ENCODE measurements around the gene ADCY6.
A peak's percentile ranks its signal among the peaks of the same experiment; 100 is the strongest.

The ADCY6 gene

DNA sequence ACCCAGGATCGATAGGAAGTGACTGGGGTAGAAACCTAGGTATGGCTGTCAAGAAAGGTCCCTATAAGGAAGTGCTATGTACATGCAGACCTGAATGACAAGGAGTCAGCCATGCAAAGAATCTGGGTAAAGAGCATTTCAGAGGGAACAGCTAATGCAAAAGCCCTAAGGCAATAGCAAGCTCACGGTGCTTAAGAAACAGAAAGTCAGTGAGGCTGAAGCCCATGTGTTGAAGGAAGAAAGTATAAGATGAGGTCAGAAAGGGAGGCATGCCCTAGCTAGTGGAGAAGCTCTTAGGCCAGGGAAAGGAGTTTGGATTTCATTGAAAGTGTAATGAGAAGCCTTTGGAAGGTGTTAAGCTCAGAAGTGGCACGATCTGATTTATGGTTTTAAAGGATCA is 6.0 kb upstream of the ADCY6 start:
- no peak overlapping the region for H3K27ac Mint-ChIP-seq
- DNase-seq = no peak
- TF ChIP-seq, protein P1, sequence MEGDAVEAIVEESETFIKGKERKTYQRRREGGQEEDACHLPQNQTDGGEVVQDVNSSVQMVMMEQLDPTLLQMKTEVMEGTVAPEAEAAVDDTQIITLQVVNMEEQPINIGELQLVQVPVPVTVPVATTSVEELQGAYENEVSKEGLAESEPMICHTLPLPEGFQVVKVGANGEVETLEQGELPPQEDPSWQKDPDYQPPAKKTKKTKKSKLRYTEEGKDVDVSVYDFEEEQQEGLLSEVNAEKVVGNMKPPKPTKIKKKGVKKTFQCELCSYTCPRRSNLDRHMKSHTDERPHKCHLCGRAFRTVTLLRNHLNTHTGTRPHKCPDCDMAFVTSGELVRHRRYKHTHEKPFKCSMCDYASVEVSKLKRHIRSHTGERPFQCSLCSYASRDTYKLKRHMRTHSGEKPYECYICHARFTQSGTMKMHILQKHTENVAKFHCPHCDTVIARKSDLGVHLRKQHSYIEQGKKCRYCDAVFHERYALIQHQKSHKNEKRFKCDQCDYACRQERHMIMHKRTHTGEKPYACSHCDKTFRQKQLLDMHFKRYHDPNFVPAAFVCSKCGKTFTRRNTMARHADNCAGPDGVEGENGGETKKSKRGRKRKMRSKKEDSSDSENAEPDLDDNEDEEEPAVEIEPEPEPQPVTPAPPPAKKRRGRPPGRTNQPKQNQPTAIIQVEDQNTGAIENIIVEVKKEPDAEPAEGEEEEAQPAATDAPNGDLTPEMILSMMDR (IDR thresholded peaks at IDR 0.05) = no peak
- no peaks in the 10 kb centered on the region for H3K36me3 Mint-ChIP-seq (ENCODE audit: low read depth)
- no peak overlapping the region for H3K4me3 Mint-ChIP-seq
- peaks cover 35% of the 10 kb centered on the region for H3K4me1 Mint-ChIP-seq
- peaks cover 7% of the 10 kb centered on the region for H3K27me3 Mint-ChIP-seq (ENCODE audit: low read depth, poor library complexity)
- H3K9me3 Mint-ChIP-seq = no peaks in the 10 kb centered on the region

DNA sequence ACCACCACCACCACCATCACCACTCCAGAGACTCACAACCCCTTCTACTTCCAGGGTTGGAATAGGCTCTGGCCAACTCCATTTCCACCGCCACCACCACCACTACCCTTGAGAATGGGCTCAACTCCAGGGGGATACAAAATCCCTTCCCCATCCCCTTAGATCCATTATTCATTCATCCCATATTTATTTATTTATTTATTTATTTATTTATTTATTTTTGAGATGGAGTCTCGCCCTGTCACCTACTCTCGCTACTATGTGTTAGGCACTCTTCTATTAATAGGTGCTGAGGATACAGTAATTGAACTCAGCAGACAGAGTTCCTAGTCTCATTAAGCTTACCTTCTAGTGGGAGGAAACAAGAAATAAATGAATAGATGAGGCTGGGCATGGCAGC is 4.8 kb upstream of the ADCY6 start:
- Mint-ChIP-seq H3K9me3 (no peaks in the 10 kb centered on the region), H3K4me1 (peaks cover 38% of the 10 kb centered on the region), H3K4me3 (no peak overlapping the region), H3K36me3 (ENCODE audit: low read depth) (no peaks in the 10 kb centered on the region), H3K27ac (no peak overlapping the region), H3K27me3 (ENCODE audit: low read depth, poor library complexity) (peaks cover 7% of the 10 kb centered on the region)
- no peak for DNase-seq
- TF ChIP-seq, protein P1 (IDR thresholded peaks at IDR 0.05) = no peak

DNA sequence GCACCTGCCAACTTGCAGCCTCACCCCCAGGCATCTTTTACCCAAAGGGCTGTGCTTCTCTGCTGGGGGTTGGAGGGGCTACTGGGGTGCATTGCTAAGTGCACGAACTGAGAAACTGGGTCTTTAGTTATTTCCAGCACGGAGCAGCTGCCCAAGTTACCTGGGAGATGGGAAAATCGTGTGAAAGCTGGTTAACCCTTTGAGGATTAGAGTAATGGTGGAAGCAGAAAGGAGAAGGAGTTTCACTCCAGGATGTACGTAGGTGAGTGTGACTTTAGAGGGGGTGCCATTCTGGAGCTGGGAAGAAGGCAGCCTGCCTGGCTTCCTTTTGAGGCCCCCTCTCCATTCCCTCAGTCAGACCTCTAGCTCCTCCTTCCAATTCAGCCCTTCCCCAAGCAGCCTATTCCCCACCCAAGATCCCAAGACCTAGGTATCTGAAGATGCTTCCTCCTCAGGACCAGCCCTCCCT is 1.0 kb upstream of the ADCY6 start:
- TF ChIP-seq, protein P1 (IDR thresholded peaks at IDR 0.05) = no peak
- peaks cover 49% of the 10 kb centered on the region for H3K4me1 Mint-ChIP-seq
- peak overlapping the region; percentile 95 for H3K4me3 Mint-ChIP-seq
- H3K9me3 Mint-ChIP-seq = no peaks in the 10 kb centered on the region
- peaks cover 12% of the 10 kb centered on the region for H3K27me3 Mint-ChIP-seq (ENCODE audit: low read depth, poor library complexity)
- no peaks in the 10 kb centered on the region for H3K36me3 Mint-ChIP-seq (ENCODE audit: low read depth)
- DNase-seq = no peak
- H3K27ac Mint-ChIP-seq = no peak overlapping the region

DNA sequence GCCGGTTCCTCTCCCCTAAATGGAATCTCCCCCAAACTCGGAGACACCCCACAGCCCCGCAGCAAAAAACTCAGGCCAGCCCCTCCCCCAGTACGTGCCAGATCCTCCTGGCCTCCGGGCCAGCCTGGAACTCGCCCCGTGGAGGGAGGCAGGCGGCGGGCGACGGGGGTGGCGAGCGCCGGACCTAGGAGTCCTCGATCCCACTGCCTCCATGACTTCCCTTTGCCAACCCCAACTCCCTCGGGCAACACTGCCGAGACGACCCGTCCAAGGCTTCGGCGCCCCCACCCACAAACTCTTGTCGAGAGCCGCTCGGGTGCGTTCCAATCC is 400 bp downstream of the ADCY6 start:
- TF ChIP-seq, protein P1 (IDR thresholded peaks at IDR 0.05) = no peak
- no peak for DNase-seq
- peak overlapping the region; percentile 95 for H3K4me3 Mint-ChIP-seq
- peaks cover 11% of the 10 kb centered on the region for H3K27me3 Mint-ChIP-seq (ENCODE audit: low read depth, poor library complexity)
- no peaks in the 10 kb centered on the region for H3K36me3 Mint-ChIP-seq (ENCODE audit: low read depth)
- H3K9me3 Mint-ChIP-seq = no peaks in the 10 kb centered on the region
- H3K4me1 Mint-ChIP-seq = peaks cover 45% of the 10 kb centered on the region
- no peak overlapping the region for H3K27ac Mint-ChIP-seq

DNA sequence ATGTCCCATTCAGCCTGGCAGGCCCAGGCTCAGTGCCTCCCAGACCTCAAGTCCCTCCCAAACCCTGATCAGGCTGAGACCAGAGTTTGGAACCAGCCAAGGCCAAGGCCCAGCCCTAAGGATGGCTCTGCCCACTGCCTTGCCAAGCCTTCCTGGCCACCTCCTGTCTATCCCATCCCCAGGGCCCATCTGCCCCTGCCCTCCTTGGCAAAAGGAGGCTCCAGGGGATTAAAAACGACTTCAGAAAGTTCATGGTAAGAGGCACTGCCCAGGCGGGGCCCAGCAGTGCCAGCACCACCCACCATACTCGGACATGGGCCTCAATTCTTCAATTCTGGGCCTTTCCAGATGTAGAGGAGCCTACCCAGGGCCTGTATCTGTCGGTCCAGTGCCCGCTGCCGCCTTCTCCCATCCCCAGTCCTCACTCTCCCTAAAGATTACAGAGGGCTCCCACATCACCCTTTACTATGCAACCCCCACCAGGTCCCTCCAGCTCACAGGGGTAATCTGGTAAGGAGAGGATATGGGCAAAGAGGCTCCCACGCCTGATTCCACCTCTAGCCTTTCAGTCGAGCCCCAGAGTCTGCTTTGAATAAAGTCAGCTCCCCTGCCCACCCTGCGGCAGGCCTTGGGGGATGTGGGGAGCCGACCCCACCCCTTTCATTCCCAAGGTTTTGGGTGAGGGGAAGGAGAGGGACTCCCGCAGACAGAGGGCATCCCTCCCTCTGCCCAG is 932 bp downstream of the ADCY6 start:
- Mint-ChIP-seq H3K27ac (no peak overlapping the region), H3K36me3 (ENCODE audit: low read depth) (no peaks in the 10 kb centered on the region), H3K9me3 (no peaks in the 10 kb centered on the region), H3K27me3 (ENCODE audit: low read depth, poor library complexity) (peaks cover 8% of the 10 kb centered on the region), H3K4me3 (peak overlapping the region; percentile 95), H3K4me1 (peaks cover 45% of the 10 kb centered on the region)
- TF ChIP-seq, protein P1 (IDR thresholded peaks at IDR 0.05) = no peak
- DNase-seq = no peak

Data from nephron progenitor cell (in vitro differentiated cells).